ENCODE data around the gene RNF150. TPM values are rescaled to one million over a fixed set of nuclear protein-coding genes. Genes with fewer than 3 reads are reported as not detected.

Gene RNF150
- polyA plus RNA-seq, 3 donors = 24.9 to 29.6 (median 27.7) TPM

DNA sequence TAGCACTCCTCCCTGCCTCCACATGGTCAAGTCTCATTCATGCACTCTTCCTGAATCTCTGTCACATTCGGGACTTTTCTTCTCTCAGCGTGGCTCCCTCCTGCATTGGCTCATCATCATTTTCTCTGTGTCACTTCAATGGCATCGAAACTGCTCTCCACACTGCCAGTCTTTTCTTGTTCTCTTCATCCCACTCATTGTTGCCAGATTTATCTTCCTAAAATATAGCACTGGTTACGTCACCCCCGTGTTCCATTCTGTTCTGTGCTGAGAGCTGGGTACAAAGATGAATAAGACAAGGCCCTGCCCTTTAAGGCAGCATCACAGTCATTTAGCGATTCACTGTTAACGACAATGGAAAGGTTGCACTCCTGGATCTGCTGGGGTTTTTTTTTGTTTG is 202.7 kb downstream of the RNF150 start:
- DNase-seq (ENCODE audit: low read depth in 3 of 3, low spot score in 2 of 3) = no peak

DNA sequence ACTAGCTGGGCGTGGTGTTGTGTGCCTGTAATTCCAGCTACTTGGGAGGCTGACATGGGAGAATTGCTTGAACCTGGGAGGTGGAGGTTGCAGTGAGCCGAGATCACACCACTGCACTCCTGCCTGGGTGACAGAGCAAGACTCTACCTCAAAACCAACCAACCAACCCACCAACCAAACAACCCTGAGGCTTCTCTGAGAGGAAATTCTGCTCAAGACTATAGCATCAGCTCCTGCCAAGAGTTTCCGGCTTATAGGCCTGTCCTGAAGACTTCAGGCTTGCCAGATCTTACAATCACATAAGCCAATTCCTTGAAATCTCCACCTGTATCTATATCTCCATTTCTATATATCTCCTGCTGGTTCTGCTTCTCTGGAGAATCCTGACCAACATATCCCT is 203.3 kb downstream of the RNF150 start:
- no peak for DNase-seq (ENCODE audit: low read depth in 3 of 3, low spot score in 2 of 3)

DNA sequence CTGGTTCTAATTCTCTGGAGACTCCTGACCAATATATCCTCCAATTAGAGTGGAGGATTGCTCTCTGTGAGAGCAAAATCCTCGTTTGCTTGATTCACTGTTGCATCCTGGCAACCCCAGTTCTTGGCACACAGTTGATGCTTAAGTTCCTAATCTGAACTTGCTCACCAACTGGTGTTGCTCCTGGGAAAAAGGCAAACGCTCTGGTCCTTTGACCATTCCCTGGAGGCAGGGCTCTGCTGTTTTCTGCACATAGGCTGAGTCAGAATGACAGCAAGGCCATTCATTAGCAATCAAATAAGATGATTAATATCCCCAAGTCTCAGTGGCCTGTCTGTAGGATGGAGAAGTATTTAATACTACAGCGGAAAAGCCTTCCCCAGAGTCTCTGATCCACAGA is 204.4 kb downstream of the RNF150 start:
- no peak for DNase-seq (ENCODE audit: low read depth in 3 of 3, low spot score in 2 of 3)

DNA sequence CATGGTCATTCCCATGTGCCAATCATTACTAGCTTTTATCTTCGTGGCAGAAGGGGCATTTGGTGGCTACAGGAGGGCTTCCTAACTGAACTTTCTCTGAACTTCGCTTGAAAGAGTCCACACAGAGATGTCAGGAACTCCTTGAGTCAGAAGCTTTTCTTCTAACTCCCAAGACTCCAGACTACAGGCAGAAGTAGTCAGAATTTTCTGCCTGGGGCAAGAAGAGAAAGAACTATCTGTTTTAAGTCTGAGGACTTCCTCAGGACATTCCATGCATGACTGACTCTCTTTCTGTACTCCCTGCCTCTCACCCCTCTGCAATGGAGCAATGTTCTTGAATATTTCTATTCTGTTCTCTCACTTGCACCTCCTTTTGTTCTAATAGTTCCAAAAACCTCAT is 206.6 kb downstream of the RNF150 start:
- DNase-seq (ENCODE audit: low read depth in 3 of 3, low spot score in 2 of 3) = no peak

DNA sequence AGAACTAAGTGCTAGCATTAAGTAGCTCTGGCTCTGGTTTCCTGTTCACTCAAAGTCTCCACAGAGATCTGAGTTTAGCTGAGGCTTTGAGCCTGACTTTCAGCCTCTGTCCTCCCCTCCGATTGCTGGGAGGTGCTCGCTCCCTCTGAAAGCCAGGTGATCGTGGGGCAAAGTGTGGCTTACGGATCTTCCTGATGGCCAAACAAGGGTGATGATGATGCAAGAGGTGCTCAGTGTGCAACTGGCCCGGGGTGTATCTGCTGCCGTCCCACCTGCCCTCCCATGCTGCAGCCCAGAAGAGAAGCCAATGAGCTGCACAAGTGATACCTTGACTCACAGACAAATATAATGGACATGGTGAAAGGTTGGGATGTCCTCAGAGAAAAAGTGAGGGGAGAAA is 207.9 kb downstream of the RNF150 start:
- no peak for DNase-seq (ENCODE audit: low read depth in 3 of 3, low spot score in 2 of 3)

DNA sequence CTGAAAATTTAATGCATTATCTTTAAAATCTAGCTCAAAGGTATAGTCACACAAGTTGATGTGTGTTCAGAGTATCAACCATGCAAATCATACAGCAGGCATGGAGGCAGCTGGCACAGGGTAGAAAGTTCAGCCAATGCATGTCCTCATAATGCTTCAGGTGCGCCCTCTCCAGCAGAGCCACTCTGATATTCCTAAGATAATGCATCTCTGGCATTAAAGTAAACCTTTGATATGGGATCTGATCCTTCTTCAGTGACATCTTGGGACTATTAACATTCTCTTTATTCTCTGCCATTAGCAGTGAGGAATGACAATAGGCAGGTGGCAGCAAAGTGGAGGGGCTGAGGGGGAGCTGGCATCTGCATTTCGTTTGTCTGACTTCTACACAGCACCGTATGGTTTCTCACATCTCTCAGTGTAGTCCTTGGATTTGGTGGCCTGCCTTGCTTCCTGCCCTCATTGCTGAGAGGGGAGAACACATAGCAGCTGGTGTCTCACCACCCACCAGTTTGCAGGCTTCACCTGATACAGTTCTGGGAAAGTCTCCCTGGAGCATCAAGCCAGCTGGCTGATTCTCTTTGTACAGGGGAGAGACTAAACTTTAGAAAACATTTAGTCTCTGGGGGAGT is 208.4 kb downstream of the RNF150 start:
- DNase-seq (ENCODE audit: low read depth in 3 of 3, low spot score in 2 of 3) = no peak

DNA sequence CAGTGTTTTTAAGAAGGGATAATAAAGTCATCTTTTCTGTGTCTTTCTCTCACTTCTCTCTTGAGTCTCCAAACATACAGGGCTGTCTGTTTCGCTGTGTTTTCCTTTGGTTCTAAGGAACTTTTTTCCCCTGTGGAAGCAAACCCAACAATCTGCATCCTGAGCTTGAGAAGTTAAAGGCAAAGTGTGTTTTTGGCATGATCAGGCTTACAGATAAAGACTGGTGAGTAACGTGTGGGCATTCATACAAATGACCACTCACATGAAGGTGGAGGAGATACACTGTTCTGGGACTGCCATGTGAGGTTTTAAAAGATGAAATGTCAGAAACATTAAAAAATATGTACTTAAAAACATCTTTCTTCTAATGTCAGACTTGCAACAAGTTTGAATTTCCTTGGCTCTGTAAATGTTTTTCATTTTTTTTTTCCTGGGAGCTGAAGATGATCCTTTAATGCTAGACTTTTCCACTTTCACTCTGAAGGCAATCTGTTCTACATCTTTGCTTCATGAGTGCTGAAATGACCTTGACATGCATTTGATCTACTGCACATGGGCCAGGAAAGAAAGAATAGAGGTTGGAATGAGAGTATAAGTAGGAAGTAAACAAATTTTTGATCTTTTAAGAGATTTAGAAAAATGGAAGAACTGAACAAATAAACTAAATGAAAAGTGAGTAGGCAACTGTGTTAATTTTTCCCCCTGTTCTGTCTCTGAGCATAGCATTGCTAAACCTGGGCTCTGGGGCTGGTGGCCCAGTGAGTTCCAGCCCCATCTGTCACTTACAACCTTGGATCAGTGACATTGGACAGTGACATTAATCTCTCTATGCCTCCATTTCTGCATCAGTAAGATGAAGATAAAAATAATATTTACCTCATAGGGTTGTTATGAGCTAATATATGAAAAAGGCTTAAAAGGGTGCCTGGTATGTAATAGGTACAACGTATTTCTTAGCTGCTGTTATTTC is 226.0 kb downstream of the RNF150 start:
- DNase-seq (ENCODE audit: low read depth in 3 of 3, low spot score in 2 of 3) = no peak

DNA sequence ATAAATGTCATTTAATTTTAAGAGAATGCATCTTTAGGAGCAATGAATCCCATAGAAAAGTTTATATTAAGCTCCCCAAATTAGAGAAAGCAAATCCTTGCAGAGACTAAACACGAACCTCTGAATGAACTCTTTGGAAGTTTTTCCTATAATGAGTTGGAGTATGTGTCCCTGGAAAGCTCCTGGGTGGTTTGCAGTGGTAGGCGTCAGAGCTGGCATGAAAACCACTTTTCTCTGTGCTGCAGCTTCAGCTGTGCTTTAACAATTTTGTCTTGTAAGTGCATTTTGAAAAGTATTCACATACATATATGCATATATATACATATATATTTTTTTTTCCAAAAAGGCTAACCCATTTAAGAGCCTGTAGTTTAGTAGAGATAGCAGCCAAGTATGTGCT is 228.4 kb downstream of the RNF150 start:
- no peak for DNase-seq (ENCODE audit: low read depth in 3 of 3, low spot score in 2 of 3)

DNA sequence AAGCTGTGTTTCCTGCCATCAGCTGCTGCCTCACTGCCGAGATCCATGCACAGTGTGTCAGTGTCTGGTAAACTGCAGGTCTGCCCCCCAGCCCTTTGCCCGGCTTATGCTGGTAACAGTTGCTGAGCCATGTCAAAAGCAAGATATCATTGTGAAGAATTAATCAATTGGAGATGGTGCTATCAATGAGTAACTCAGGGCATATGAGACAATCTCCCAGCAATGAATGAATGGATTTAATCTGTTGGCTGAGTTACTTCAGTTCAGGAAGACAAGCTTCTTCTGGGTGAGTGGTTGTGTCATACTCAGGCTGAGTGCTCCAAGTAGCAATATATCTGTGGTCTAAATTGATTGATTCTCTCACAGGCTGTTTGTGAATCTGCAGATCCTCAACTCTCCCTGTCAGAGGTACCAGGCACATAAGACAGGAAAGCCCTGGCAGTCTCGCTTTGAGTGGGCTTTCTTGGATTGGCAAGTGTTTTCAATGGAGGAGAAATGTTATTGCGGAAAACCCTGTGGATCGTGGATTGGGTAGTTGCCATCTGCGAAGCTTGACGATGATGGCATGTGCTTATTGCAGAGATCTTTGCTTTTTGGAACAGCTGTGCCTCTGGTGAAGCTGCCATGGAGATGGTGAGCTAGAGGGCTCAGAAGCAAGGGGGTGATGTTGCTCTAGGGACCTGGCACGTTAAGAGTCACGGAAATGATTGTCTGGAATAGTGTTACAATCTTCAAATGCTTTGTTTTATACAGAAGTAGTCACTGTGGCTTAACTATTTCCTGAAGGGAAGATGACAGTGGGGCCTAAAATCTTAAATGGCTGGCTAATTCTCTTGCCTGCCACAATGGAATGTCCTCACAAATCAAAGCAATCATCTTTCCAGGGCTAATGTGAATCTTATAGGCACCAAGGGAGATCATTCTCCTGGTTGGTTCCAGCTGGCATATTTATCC is 229.5 kb downstream of the RNF150 start:
- DNase-seq (ENCODE audit: low read depth in 3 of 3, low spot score in 2 of 3) = no peak

DNA sequence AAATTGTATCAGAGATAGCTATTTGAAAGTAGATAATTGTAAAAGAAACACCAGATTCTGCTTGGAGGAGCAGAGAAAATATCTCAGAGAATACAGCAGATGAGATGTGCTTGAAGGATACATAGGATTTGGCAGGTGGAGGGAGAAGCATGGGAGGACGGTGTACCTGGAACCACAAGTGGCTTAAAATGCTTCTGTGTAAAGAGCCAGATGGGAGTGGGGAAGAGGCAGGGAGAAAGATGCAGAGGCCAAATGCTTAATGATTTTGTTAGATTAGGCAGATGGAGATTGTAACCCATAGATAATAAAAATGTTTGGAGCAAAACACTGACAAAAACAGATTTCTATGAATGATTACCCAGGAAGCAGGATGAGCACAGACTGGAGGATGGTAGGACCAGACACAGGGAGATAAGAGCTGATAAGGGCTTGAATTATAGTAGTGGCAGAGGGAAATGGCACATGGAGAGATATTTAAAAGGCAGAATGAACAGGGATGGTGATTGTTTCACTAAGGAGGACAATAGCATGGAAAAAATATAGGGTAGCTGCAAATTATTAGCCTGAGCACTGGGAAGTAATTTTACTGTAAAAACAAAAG is 231.4 kb downstream of the RNF150 start:
- DNase-seq (ENCODE audit: low read depth in 3 of 3, low spot score in 2 of 3) = no peak

DNA sequence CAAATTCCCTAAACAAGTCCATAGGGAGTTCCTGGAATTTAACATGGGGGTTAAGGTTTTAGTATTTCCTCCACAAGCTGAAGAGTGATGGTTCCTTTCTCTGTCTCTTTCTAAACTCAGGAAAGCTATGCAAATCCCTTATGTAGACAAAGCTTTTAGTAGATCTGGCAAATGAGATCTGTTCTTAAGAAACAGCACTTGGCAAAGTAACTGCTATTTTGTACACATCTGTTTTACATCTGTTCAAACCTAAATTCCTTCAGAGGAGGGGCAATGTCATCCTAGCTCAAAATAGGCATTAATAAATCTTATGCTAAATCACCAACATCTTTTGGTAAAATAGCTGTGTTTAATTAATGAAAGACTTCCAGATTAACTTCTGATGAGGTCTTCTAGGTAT is 239.3 kb downstream of the RNF150 start:
- DNase-seq (ENCODE audit: low read depth in 3 of 3, low spot score in 2 of 3) = peak in 1 of 3 donors; percentile 27

DNA sequence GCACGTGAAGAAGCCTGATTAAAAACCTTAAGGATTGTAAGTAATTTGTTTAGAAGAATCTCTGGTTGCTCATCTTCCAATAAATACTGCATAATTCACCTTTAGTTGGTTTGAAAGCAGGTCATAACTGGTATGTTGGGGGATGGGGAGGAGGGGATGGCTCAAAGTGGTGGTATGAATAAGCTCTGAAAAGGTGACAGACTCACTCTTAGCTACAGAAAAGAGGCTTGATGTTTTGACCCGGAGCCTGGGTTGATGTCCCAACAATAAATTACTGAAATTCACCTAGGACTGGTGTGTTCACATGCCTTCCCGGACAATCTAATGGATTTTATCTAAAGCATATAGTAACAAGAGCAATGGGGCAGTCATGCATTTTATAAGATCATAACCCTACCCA is 245.2 kb downstream of the RNF150 start:
- no peak for DNase-seq (ENCODE audit: low read depth in 3 of 3, low spot score in 2 of 3)

DNA sequence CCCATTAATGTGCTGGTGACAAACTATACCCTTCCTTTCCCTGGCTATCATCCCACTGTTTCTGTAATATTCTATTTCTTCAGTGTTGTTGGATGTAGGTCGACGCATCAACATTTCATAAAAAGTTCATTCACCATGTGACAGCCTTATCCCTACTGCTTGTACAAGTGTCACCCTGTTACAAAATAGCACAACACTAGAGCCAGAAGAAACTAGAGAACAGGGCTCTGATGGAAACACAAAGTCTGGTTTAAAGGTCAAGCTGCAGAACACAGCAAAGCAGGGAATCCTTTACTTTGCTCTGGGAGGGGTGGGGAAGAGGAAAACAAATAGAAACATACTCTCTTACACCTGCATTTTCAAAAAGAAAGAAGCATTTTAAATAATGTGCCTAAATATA is 245.8 kb downstream of the RNF150 start:
- no peak for DNase-seq (ENCODE audit: low read depth in 3 of 3, low spot score in 2 of 3)

DNA sequence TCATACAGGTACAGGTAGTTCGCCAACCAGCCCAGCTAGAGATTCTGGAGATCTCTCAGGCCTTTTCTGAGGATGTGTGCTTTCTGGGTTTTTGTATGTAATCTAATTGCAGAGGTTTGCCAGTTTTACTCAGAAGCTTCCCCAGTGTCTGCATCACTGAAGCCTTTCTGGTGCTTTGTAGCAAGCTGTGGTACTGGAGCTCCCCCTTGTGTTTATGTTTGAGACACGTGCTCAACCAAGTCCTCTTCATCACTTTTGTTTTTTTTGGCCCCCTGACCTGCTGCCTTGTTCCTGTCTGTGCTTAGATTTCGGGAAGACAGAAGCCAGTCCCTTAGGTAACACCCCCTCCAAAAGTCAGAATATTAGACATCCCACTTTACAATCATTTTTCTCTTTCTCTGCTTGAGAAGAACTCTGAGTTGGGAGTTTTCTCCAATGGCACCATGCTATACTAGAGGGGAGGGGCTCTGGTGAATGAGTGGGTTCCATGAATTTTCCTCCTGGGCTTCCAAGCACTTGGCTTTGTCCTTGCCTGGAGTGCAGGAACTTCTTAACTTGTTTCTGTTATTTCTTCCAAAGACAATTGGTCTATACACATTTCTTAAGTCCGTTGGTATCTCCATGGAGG is 248.7 kb downstream of the RNF150 start:
- DNase-seq (ENCODE audit: low read depth in 3 of 3, low spot score in 2 of 3) = no peak

DNA sequence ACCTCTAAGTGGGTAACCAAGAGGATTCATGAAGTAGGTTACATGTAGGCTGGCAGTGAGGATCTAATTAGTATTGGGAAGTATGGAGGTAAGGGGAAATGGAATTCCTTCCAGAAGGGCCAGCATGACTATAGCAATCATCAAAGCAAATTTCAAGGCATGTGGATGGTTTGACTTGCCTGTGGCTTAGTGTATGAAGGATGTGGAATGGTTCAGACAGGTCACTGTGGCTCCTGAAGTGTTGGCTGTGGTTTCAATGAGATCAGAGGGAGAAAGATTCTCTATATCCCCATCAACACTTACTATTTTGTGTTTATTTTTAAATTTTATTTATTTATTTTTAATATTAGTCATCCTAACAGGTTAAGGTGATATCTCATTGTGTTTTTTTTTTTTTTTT is 255.5 kb downstream of the RNF150 start:
- DNase-seq (ENCODE audit: low read depth in 3 of 3, low spot score in 2 of 3) = no peak

DNA sequence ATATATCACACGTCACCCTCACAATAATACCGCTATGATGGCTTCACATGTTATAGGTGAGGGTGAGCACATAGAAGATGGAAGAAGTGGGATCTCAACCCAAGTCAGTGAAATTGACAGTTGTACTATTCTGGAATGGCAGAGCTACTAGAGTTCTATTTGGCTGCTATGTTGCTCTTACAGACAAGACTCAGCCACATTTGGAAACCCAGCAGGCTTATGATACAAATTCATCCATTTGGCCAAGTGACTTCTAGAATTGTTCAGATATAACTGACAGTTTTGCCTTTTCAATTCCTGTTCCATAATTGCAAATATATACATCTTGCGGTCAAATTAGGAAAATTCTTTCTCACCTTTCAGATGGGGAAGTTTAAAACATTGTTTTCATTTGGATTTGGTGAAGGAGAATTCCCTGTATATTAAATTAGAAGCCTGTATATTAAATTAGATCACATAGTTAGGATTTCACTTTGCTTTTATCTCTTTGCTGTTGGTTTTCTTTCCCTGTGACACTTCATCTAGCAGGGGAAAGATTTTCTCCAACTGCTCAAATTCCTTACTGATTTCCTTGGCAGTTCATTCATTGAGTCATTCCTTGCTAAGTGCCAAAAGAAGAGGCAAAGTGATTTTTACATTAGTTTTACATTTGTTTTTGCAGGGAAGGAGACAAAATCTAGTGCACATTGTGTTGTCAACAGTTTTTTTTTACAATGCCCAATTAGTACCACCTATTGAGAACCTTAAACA is 256.5 kb downstream of the RNF150 start:
- no peak for DNase-seq (ENCODE audit: low read depth in 3 of 3, low spot score in 2 of 3)

DNA sequence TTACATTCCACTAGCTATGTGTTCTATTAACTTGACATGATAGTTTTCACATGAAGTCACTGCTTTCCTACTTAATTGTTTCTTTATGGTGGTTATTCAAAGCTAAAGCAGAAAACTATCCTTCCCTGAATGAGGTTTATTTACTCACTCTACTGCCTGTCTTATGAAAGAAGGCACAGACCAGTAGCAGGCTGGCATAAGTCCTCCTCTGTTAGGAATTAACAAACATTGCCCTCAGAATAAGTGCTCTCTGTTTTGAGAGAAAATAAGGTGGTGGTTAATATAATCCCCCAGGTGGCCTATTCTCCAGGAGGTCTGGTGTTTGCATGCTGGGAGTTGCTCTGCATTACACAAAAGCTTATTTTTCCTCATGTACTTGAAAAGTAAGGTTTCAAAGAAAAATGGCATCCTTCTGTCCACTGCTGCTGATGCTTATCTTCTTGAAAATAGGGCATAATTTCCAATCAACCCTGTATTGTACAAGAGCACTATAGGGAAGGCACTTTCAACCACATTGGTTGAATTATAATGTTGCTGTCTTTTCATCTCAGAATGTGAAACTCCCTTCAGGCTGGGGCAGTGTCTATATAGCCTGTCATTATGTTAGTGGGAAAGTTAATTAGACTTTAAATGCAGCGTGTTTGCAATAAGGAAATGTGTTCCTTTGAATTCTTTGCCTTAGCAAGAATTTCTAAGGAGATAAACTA is 257.4 kb downstream of the RNF150 start:
- DNase-seq (ENCODE audit: low read depth in 3 of 3, low spot score in 2 of 3) = no peak

DNA sequence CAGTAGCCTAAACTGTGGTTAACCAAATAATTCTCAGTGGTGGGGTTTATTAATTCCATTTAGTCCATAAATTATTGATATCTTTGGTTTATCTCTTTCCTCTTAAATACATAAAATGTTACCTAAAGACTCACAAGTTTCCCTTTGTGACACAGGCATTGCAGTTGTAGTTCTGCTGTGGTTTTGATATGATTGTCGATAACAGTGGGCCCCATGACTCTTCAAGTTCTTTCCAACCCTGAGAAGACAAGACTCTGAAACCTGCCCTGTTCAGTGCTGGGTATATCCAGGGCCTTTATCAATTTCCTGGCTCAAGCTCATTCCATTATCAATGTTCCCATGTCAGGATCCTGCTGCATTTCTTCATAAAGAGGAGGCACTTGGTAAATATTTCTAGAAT is 259.2 kb downstream of the RNF150 start:
- DNase-seq (ENCODE audit: low read depth in 3 of 3, low spot score in 2 of 3) = no peak

DNA sequence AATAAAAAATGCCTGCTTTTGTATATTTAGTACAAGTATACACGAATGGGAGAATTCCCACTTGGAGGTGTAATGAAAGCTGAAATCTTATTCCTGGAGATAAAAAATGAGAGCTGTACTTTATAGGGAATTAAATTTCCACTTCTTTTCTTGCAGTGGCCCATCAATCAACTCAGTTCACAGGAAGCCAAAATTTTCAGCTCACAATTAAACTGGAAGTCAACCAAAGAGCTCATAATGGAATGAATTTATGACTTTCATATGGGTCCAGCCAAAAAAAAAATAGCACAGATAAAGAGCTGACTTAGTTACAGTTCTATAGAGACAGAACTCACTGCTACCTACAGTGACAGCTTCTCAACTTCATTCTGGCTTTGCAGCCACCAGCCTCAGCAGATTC is 261.9 kb downstream of the RNF150 start:
- no peak for DNase-seq (ENCODE audit: low read depth in 3 of 3, low spot score in 2 of 3)

Data from right renal cortex interstitium (tissue), 3 donors.